ENCODE measurements around the gene ACTG1.

Gene ACTG1

GRCh38 chr17:81511804-81512561 lies 616 bp downstream of the ACTG1 start:
- Histone ChIP-seq H3K27me3 (ENCODE audit: control insufficient read depth in 3 of 3, insufficient read depth in 3 of 3, low read depth in 1 of 3, low read length in 3 of 3) (no peaks in the 10 kb centered on the region), H3K4ac (ENCODE audit: low read length) (peak overlapping the region; percentile 84), H2BK12ac (ENCODE audit: low read length) (no peak overlapping the region), H2BK5ac (ENCODE audit: low read length) (no peak overlapping the region), H2BK120ac (ENCODE audit: low read depth, low read length) (no peak overlapping the region), H3K4me1 (ENCODE audit: control insufficient read depth in 2 of 2, insufficient read depth in 1 of 2, low read depth in 1 of 2, low read length in 2 of 2) (peaks cover 11 to 19% of the 10 kb centered on the region in 2 donors), H4K91ac (ENCODE audit: low read depth, low read length, poor library complexity) (no peak overlapping the region), H2AK5ac (ENCODE audit: low read depth, low read length) (peak overlapping the region; percentile 70), H3K18ac (ENCODE audit: low read length) (peak overlapping the region; percentile 96), H3K14ac (ENCODE audit: low read length) (peak overlapping the region; percentile 98), H3K23ac (ENCODE audit: low read depth, low read length, poor library complexity) (peak overlapping the region; percentile 100), H3K36me3 (replicated peaks in 1 of 2; ENCODE audit: control insufficient read depth in 2 of 2, insufficient read depth in 2 of 2, low read length in 2 of 2) (peaks cover 29 to 39% of the 10 kb centered on the region in 2 donors), H4K8ac (ENCODE audit: low read depth, low read length) (no peak overlapping the region), H3K9ac (ENCODE audit: low read depth, low read length, poor library complexity) (peak overlapping the region; percentile 100), H3K4me2 (ENCODE audit: insufficient read depth, low read length, poor library complexity, severe bottlenecking) (peak overlapping the region; percentile 87), H3K27ac (replicated peaks; ENCODE audit: low read length) (no peak overlapping the region), H3K4me3 (ENCODE audit: low read length in 2 of 2) (peak overlapping the region; percentile 90 to 95), H3K9me3 (replicated peaks in 1 of 2; ENCODE audit: control insufficient read depth in 2 of 2, insufficient read depth in 1 of 2, low read depth in 1 of 2, low read length in 2 of 2) (peaks cover 0 to 8% of the 10 kb centered on the region in 2 donors), H2AFZ (ENCODE audit: low read length) (no peak overlapping the region), H3K79me1 (ENCODE audit: low read depth, low read length) (peaks cover 21% of the 10 kb centered on the region), H2BK15ac (ENCODE audit: low read length) (no peak overlapping the region)
- no CpG with 5 or more reads among the region's 62 CpGs for WGBS, 2 donors (ENCODE audit: extremely low coverage in 2 of 2, insufficient read length in 2 of 2, insufficient replicate concordance in 1 of 2)
- DNase-seq (ENCODE audit: low spot score): no peak

GRCh38 chr17:81511554-81511803 lies 1.1 kb downstream of the ACTG1 start:
- Histone ChIP-seq H2BK12ac (ENCODE audit: low read length) (no peak overlapping the region), H2BK15ac (ENCODE audit: low read length) (no peak overlapping the region), H2BK5ac (ENCODE audit: low read length) (no peak overlapping the region), H3K4me1 (ENCODE audit: control insufficient read depth in 2 of 2, insufficient read depth in 1 of 2, low read depth in 1 of 2, low read length in 2 of 2) (peaks cover 11 to 16% of the 10 kb centered on the region in 2 donors), H3K27ac (replicated peaks; ENCODE audit: low read length) (no peak overlapping the region), H3K23ac (ENCODE audit: low read depth, low read length, poor library complexity) (peak overlapping the region; percentile 100), H4K91ac (ENCODE audit: low read depth, low read length, poor library complexity) (no peak overlapping the region), H4K8ac (ENCODE audit: low read depth, low read length) (no peak overlapping the region), H3K36me3 (replicated peaks in 1 of 2; ENCODE audit: control insufficient read depth in 2 of 2, insufficient read depth in 2 of 2, low read length in 2 of 2) (peaks cover 29 to 39% of the 10 kb centered on the region in 2 donors), H2AFZ (ENCODE audit: low read length) (no peak overlapping the region), H3K9ac (ENCODE audit: low read depth, low read length, poor library complexity) (peak overlapping the region; percentile 100), H3K4me3 (ENCODE audit: low read length in 2 of 2) (peak overlapping the region; percentile 90 to 95), H2AK5ac (ENCODE audit: low read depth, low read length) (no peak overlapping the region), H3K18ac (ENCODE audit: low read length) (peak overlapping the region; percentile 35), H3K9me3 (replicated peaks in 1 of 2; ENCODE audit: control insufficient read depth in 2 of 2, insufficient read depth in 1 of 2, low read depth in 1 of 2, low read length in 2 of 2) (peaks cover 0 to 8% of the 10 kb centered on the region in 2 donors), H2BK120ac (ENCODE audit: low read depth, low read length) (no peak overlapping the region), H3K27me3 (ENCODE audit: control insufficient read depth in 3 of 3, insufficient read depth in 3 of 3, low read depth in 1 of 3, low read length in 3 of 3) (no peaks in the 10 kb centered on the region), H3K14ac (ENCODE audit: low read length) (peak overlapping the region; percentile 12), H3K4ac (ENCODE audit: low read length) (no peak overlapping the region), H3K4me2 (ENCODE audit: insufficient read depth, low read length, poor library complexity, severe bottlenecking) (peak overlapping the region; percentile 87), H3K79me1 (ENCODE audit: low read depth, low read length) (peaks cover 18% of the 10 kb centered on the region)
- no CpG with 5 or more reads among the region's 9 CpGs for WGBS, 2 donors (ENCODE audit: extremely low coverage in 2 of 2, insufficient read length in 2 of 2, insufficient replicate concordance in 1 of 2)
- DNase-seq (ENCODE audit: low spot score): no peak

GRCh38 chr17:81510785-81511553 lies 1.6 kb downstream of the ACTG1 start:
- no peak for DNase-seq (ENCODE audit: low spot score)
- Histone ChIP-seq H2AFZ (ENCODE audit: low read length) (no peak overlapping the region), H3K4me1 (ENCODE audit: control insufficient read depth in 2 of 2, insufficient read depth in 1 of 2, low read depth in 1 of 2, low read length in 2 of 2) (peaks cover 10 to 11% of the 10 kb centered on the region in 2 donors), H3K36me3 (replicated peaks in 1 of 2; ENCODE audit: control insufficient read depth in 2 of 2, insufficient read depth in 2 of 2, low read length in 2 of 2) (peaks cover 29 to 39% of the 10 kb centered on the region in 2 donors), H2BK5ac (ENCODE audit: low read length) (no peak overlapping the region), H4K8ac (ENCODE audit: low read depth, low read length) (no peak overlapping the region), H3K4ac (ENCODE audit: low read length) (no peak overlapping the region), H3K23ac (ENCODE audit: low read depth, low read length, poor library complexity) (peak overlapping the region; percentile 1), H3K27me3 (ENCODE audit: control insufficient read depth in 3 of 3, insufficient read depth in 3 of 3, low read depth in 1 of 3, low read length in 3 of 3) (no peaks in the 10 kb centered on the region), H3K4me2 (ENCODE audit: insufficient read depth, low read length, poor library complexity, severe bottlenecking) (peak overlapping the region; percentile 87), H3K79me1 (ENCODE audit: low read depth, low read length) (peaks cover 17% of the 10 kb centered on the region), H2BK12ac (ENCODE audit: low read length) (no peak overlapping the region), H3K27ac (replicated peaks; ENCODE audit: low read length) (no peak overlapping the region), H3K4me3 (ENCODE audit: low read length in 2 of 2) (peak overlapping the region; percentile 90 to 95), H3K18ac (ENCODE audit: low read length) (peak overlapping the region; percentile 35), H2BK120ac (ENCODE audit: low read depth, low read length) (no peak overlapping the region), H3K9me3 (replicated peaks in 1 of 2; ENCODE audit: control insufficient read depth in 2 of 2, insufficient read depth in 1 of 2, low read depth in 1 of 2, low read length in 2 of 2) (peaks cover 0 to 8% of the 10 kb centered on the region in 2 donors), H3K9ac (ENCODE audit: low read depth, low read length, poor library complexity) (peak overlapping the region; percentile 100), H3K14ac (ENCODE audit: low read length) (no peak overlapping the region), H2AK5ac (ENCODE audit: low read depth, low read length) (no peak overlapping the region), H4K91ac (ENCODE audit: low read depth, low read length, poor library complexity) (no peak overlapping the region), H2BK15ac (ENCODE audit: low read length) (no peak overlapping the region)
- no CpG with 5 or more reads among the region's 48 CpGs for WGBS, 2 donors (ENCODE audit: extremely low coverage in 2 of 2, insufficient read length in 2 of 2, insufficient replicate concordance in 1 of 2)

All from neuronal stem cell (in vitro differentiated cells).